Spleen (tissue), 11 donors: ENCODE data around the gene GPR107. TPM values are rescaled to one million over a fixed set of nuclear protein-coding genes. Genes with fewer than 3 reads are reported as not detected.

Experiments used
- DNase-seq: peaks from one replicate; pipeline ENCODE4 v3.0.0-alpha.2; 2020
- H3K27ac ChIP-seq, 8 donors: fragments of 200-600 bp; sonication (generic) in 7 of 8; 1 replicate in 4 of 8; 2 replicates in 4 of 8; pipeline versions ENCODE4 v1.5.0 to v1.8.0; 2016 to 2021; ENCODE audit warnings: inconsistent platforms in 4 of 8, mild to moderate bottlenecking in 4 of 8, moderate library complexity in 1 of 8
- H3K27me3 ChIP-seq, 7 donors: fragments of 200-600 bp; sonication (generic) in 6 of 7; replicated peaks in 1 of 7; 1 replicate in 4 of 7; 2 replicates in 3 of 7; pipeline versions ENCODE4 v1.5.0 to v1.8.0; 2016 to 2021; ENCODE audit warnings: inconsistent platforms in 3 of 7, mild to moderate bottlenecking in 1 of 7
- H3K36me3 ChIP-seq, 6 donors: fragments of 200-600 bp; sonication (generic) in 5 of 6; 1 replicate in 4 of 6; 2 replicates in 2 of 6; pipeline versions ENCODE4 v1.5.0 to v1.8.0; 2016 to 2021; ENCODE audit warnings: inconsistent platforms in 2 of 6
- H3K4me1 ChIP-seq, 6 donors: fragments of 200-600 bp; sonication (generic) in 5 of 6; 1 replicate in 3 of 6; 2 replicates in 3 of 6; pipeline versions ENCODE4 v1.5.0 to v1.8.0; 2016 to 2021; ENCODE audit warnings: inconsistent platforms in 3 of 6
- H3K4me3 ChIP-seq, 8 donors: fragments of 200-600 bp; sonication (generic) in 7 of 8; 1 replicate in 4 of 8; 2 replicates in 4 of 8; pipeline versions ENCODE4 v1.5.0 to v1.8.0; 2016 to 2021; ENCODE audit warnings: inconsistent platforms in 4 of 8, mild to moderate bottlenecking in 4 of 8, moderate library complexity in 2 of 8
- H3K9me3 ChIP-seq, 8 donors: fragments of 200-600 bp; sonication (generic) in 7 of 8; 1 replicate in 4 of 8; 2 replicates in 4 of 8; pipeline versions ENCODE4 v1.5.0 to v1.8.0; 2016 to 2021; ENCODE audit warnings: inconsistent platforms in 4 of 8
- POLR2A ChIP-seq, 3 donors: fragments of 450-650 bp; IDR thresholded peaks; one replicate each; pipeline ENCODE4 v1.5.1; 2017; ENCODE audit warnings: antibody characterized with exemption in 3 of 3, mild to moderate bottlenecking in 1 of 3
- POLR2AphosphoS5 ChIP-seq, 3 donors: sonication (generic); formaldehyde crosslinking; IDR thresholded peaks; one replicate each; pipeline ENCODE4 v1.5.1; 2017; ENCODE audit warnings: antibody characterized with exemption in 3 of 3
- WGBS, 5 donors: extraction: QIAGEN DNeasy Blood & Tissue Kit in 3 of 5; methylation state at CpG; one replicate each; pipeline versions ENCODE4 v1.1.5 to v1.1.7; 2013 to 2018; 5-methylcytosine and 5-hydroxymethylcytosine counted together
- intact Hi-C: fragments of 100-400 bp; cut with DNase I; formaldehyde crosslinking; loops from one replicate; pipeline ENCODE4 v1.15.0; 2023; ENCODE audit warnings: low total_unique reads
- polyA plus RNA-seq, 3 donors: library from polyadenylated mRNA; stranded (reverse); fragments of 200-250 nt; gene quantifications; one replicate each; pipeline ENCODE4 v1.2.1, GENCODE V29; 2013
- total RNA-seq, 7 donors: library from RNA; depleted of rRNA in 3 of 7; stranded (reverse); fragments of >200 nt in 3 of 7; fragmentation: NEBNext Ultra II Directional in 4 of 7; extraction: Animal tissue kit (Norgen Biotek cat#: 25700) in 4 of 7; gene quantifications; one replicate each; pipeline versions ENCODE4 v1.1.0 to v1.2.1, GENCODE V29; 2016 to 2021
- TF ChIP-seq, protein P1 (sequence below), 11 experiments: fragments of 200-600 bp in 7 of 11; fragments of 450-650 bp in 4 of 11; sonication (generic) in 4 of 11; IDR thresholded peaks in 8 of 11; conservative IDR thresholded peaks in 3 of 11; 1 replicate in 7 of 11; 2 replicates in 4 of 11; pipeline versions ENCODE4 v1.4.0 to v1.8.0; 2016 to 2021; ENCODE audit warnings: antibody characterized with exemption in 11 of 11, inconsistent platforms in 4 of 11, mild to moderate bottlenecking in 1 of 11
- donor health status: healthy with polysubstance abuse.
- donor health status: DM: no; HTN: no; CAD: no; lungs with moderate emphysema.
- donor health status: DM: no; HTN: no; CAD: no.
- donor health status: Bipolar disorder and iron deficiency.
- donor health status: healthy.
- donor health status: DM: no; HTN: no; CAD: no.
- donor health status: DM: yes; HTN: yes; CAD: no.

The GPR107 gene
- total and polyA plus RNA-seq, 10 donors, result 3.9 to 42.8 (median 28.3) TPM

DNA sequence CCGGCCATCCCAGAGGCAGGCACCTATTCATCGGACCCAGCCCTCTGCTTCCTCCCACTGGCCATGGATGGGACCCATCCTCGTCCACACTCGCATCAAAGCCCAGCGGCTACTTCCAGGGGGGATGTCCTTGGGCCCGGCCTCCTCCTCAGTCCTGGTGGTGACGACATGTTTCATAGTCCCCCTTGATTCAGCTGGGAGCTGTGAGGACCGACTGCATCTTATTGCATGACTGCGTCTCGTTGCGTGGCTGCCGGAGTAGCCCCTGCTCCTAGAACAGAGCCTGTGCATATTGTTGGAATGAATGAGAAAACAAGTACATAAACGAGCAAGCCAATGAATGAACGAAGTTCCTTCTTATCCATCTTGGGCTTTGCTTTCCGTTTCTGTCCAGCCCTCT, 131.3 kb downstream of the GPR107 start:
- 74 to 85% (median 83%) methylated on average over 15 of the region's 15 CpGs for WGBS, 5 donors
- H3K27ac ChIP-seq, result no peak overlapping the region
- H3K36me3 ChIP-seq, result no peaks in the 10 kb centered on the region
- peaks cover 0 to 10% (median 0%) of the 10 kb centered on the region in 6 donors for H3K4me1 ChIP-seq
- no peak for DNase-seq
- intact Hi-C loops, result no loop called here
- peaks cover 0 to 32% (median 0%) of the 10 kb centered on the region in 7 donors for H3K27me3 ChIP-seq
- no peak overlapping the region for H3K4me3 ChIP-seq
- TF ChIP-seq, protein P1, sequence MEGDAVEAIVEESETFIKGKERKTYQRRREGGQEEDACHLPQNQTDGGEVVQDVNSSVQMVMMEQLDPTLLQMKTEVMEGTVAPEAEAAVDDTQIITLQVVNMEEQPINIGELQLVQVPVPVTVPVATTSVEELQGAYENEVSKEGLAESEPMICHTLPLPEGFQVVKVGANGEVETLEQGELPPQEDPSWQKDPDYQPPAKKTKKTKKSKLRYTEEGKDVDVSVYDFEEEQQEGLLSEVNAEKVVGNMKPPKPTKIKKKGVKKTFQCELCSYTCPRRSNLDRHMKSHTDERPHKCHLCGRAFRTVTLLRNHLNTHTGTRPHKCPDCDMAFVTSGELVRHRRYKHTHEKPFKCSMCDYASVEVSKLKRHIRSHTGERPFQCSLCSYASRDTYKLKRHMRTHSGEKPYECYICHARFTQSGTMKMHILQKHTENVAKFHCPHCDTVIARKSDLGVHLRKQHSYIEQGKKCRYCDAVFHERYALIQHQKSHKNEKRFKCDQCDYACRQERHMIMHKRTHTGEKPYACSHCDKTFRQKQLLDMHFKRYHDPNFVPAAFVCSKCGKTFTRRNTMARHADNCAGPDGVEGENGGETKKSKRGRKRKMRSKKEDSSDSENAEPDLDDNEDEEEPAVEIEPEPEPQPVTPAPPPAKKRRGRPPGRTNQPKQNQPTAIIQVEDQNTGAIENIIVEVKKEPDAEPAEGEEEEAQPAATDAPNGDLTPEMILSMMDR (IDR thresholded peaks at IDR 0.05 in 8 of 11, conservative IDR thresholded peaks at IDR 0.05 in 3 of 11), result no peak
- TF ChIP-seq POLR2A (IDR thresholded peaks at IDR 0.05) (no peak), POLR2AphosphoS5 (IDR thresholded peaks at IDR 0.05) (no peak)
- no peaks in the 10 kb centered on the region for H3K9me3 ChIP-seq

GRCh38 chr9:130185490-130186031, 131.9 kb downstream of the GPR107 start:
- WGBS, 5 donors, result 68 to 83% (median 70%) methylated on average over 12 to 17 of the region's 17 CpGs
- TF ChIP-seq POLR2A (IDR thresholded peaks at IDR 0.05) (no peak), POLR2AphosphoS5 (IDR thresholded peaks at IDR 0.05) (no peak)
- TF ChIP-seq, protein P1 (IDR thresholded peaks at IDR 0.05 in 8 of 11, conservative IDR thresholded peaks at IDR 0.05 in 3 of 11), result no peak
- intact Hi-C loops, result no loop called here
- DNase-seq, result no peak
- Histone ChIP-seq H3K4me1 (peaks cover 0 to 10% (median 0%) of the 10 kb centered on the region in 6 donors), H3K9me3 (no peaks in the 10 kb centered on the region), H3K27me3 (peaks cover 0 to 32% (median 0%) of the 10 kb centered on the region in 7 donors), H3K36me3 (no peaks in the 10 kb centered on the region), H3K4me3 (no peak overlapping the region), H3K27ac (no peak overlapping the region)

GRCh38 chr9:130186051-130186450, 132.3 kb downstream of the GPR107 start:
- Histone ChIP-seq H3K27me3 (peaks cover 0 to 32% (median 0%) of the 10 kb centered on the region in 7 donors), H3K36me3 (no peaks in the 10 kb centered on the region), H3K9me3 (no peaks in the 10 kb centered on the region), H3K4me1 (peaks cover 0 to 10% (median 0%) of the 10 kb centered on the region in 6 donors), H3K4me3 (no peak overlapping the region), H3K27ac (no peak overlapping the region)
- no peak for TF ChIP-seq POLR2AphosphoS5 (IDR thresholded peaks at IDR 0.05)
- TF ChIP-seq, protein P1 (IDR thresholded peaks at IDR 0.05 in 8 of 11, conservative IDR thresholded peaks at IDR 0.05 in 3 of 11), result no peak
- TF ChIP-seq POLR2A (IDR thresholded peaks at IDR 0.05), result no peak
- WGBS, 5 donors, result 70 to 84% (median 80%) methylated on average over 6 of the region's 6 CpGs
- no peak for DNase-seq
- intact Hi-C loops, result no loop called here

DNA sequence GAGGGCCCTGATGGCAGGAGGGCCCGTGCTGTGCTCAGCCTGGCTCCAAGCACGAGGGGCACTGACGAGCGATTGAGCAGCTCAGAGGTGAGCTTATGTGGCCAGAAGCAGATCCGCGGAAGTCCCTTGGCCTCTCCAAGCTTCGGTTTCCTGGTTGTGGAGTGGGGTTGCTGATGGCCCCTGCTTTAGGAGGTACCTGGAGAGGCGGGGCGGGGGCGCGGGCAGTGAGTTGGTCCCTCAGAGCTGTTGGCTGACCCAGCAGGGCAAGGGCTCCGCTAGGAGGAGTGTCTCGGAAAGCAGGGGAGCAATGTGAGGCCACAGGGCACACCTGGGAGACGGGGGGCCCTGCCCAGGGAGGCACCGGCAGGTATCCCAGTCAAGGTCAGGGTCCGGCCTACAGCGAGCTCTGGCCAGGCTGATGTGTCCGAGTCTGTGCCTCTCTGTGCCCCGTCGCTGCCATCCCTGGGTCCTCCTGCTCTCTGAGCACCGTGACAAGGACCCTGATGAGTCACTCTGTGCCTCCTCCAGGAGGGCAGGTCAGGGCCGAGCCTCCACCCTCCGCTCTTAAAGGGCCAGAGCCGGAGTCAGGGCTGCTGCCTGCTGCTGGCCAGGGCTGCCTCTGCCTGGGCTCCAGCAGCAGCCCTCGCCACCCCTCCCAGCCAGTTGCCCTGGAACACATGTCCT, 133.3 kb downstream of the GPR107 start:
- peaks cover 0 to 37% (median 0%) of the 10 kb centered on the region in 7 donors for H3K27me3 ChIP-seq
- no peak for DNase-seq
- H3K4me1 ChIP-seq, result peaks cover 0 to 10% (median 0%) of the 10 kb centered on the region in 6 donors
- TF ChIP-seq POLR2AphosphoS5 (IDR thresholded peaks at IDR 0.05) (no peak), POLR2A (IDR thresholded peaks at IDR 0.05) (no peak)
- TF ChIP-seq, protein P1 (IDR thresholded peaks at IDR 0.05 in 8 of 11, conservative IDR thresholded peaks at IDR 0.05 in 3 of 11), result no peak
- no peak overlapping the region for H3K4me3 ChIP-seq
- 60 to 85% (median 75%) methylated on average over 1 to 25 of the region's 25 CpGs for WGBS, 5 donors
- H3K9me3 ChIP-seq, result no peaks in the 10 kb centered on the region
- no peaks in the 10 kb centered on the region for H3K36me3 ChIP-seq
- H3K27ac ChIP-seq, result no peak overlapping the region
- intact Hi-C loops, result no loop called here
